HUES6 (cell line): ENCODE measurements around the gene ZNF821.

Experiments used
- H3K27ac ChIP-seq: 2 replicates; pipeline ENCODE4 v1.7.0; 2013; ENCODE audit warnings: low read depth, mild to moderate bottlenecking, low read length, inconsistent platforms
- H3K27me3 ChIP-seq: 2 replicates; pipeline ENCODE4 v1.6.1; 2013; ENCODE audit warnings: low read length; ENCODE audit not compliant: control insufficient read depth, insufficient read depth
- H3K36me3 ChIP-seq: 2 replicates; pipeline ENCODE4 v1.6.1; 2013; ENCODE audit warnings: low read length; ENCODE audit not compliant: control insufficient read depth, insufficient read depth
- H3K4me1 ChIP-seq: 2 replicates; pipeline ENCODE4 v1.6.1; 2013; ENCODE audit warnings: low read length; ENCODE audit not compliant: control insufficient read depth, insufficient read depth
- H3K4me3 ChIP-seq: 2 replicates; pipeline ENCODE4 v1.5.1; 2013; ENCODE audit warnings: low read depth, low read length
- H3K9ac ChIP-seq: one replicate; pipeline ENCODE4 v1.6.1; 2013; ENCODE audit warnings: mild to moderate bottlenecking, low read length
- H3K9me3 ChIP-seq: 2 replicates; pipeline ENCODE4 v1.6.1; 2013; ENCODE audit warnings: low read depth, low read length; ENCODE audit not compliant: control insufficient read depth, insufficient read depth

The ZNF821 gene

GRCh38 chr16:71855937-71856662 lies 27.9 kb downstream of the ZNF821 start:
- no peak overlapping the region for H3K4me3 ChIP-seq
- H3K4me1 ChIP-seq: no peaks in the 10 kb centered on the region
- no peak overlapping the region for H3K9ac ChIP-seq
- H3K36me3 ChIP-seq: peaks cover 55% of the 10 kb centered on the region
- no peaks in the 10 kb centered on the region for H3K27me3 ChIP-seq
- no peak overlapping the region for H3K27ac ChIP-seq
- no peaks in the 10 kb centered on the region for H3K9me3 ChIP-seq

DNA sequence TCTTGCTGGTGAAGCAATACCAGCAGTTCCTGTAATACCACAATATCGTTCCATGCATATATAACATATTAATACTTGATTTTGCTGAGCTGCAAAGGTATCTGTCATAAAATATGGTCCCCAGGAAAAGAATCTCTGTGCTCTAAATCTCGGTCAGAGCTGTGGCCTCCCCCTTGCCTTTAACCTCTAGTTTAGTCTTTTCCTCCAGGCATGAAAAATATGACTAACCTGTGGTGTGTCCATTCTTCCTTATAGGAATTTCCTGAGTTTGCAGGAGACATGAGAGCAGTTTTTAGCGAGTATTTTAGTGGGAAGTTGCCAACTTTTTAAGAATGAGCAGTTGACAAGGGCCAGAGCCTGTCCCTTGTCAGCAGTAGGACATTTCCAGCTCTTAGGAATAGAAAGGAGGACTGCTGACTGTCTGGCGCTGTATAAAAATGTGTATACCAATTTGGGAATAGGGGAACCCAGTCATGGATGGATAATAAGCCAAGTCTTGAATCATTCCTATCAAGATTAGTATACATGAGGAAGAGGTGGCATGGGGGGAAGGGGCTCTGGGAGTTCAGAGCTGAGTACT lies 29.5 kb downstream of the ZNF821 start:
- H3K4me3 ChIP-seq: no peak overlapping the region
- H3K27ac ChIP-seq: no peak overlapping the region
- peaks cover 59% of the 10 kb centered on the region for H3K36me3 ChIP-seq
- no peaks in the 10 kb centered on the region for H3K4me1 ChIP-seq
- H3K27me3 ChIP-seq: no peaks in the 10 kb centered on the region
- no peaks in the 10 kb centered on the region for H3K9me3 ChIP-seq
- H3K9ac ChIP-seq: no peak overlapping the region

- Histone ChIP-seq H3K27ac (no peak overlapping the region), H3K9me3 (no peaks in the 10 kb centered on the region), H3K4me3 (no peak overlapping the region), H3K9ac (no peak overlapping the region), H3K4me1 (no peaks in the 10 kb centered on the region), H3K36me3 (peaks cover 60% of the 10 kb centered on the region), H3K27me3 (no peaks in the 10 kb centered on the region)
Observed at GRCh38 chr16:71853413-71853812, 30.6 kb downstream of the ZNF821 start.

GRCh38 chr16:71852561-71852960 lies 31.4 kb downstream of the ZNF821 start:
- no peaks in the 10 kb centered on the region for H3K4me1 ChIP-seq
- no peak overlapping the region for H3K9ac ChIP-seq
- peaks cover 62% of the 10 kb centered on the region for H3K36me3 ChIP-seq
- no peaks in the 10 kb centered on the region for H3K27me3 ChIP-seq
- no peaks in the 10 kb centered on the region for H3K9me3 ChIP-seq
- no peak overlapping the region for H3K4me3 ChIP-seq
- H3K27ac ChIP-seq: no peak overlapping the region

DNA sequence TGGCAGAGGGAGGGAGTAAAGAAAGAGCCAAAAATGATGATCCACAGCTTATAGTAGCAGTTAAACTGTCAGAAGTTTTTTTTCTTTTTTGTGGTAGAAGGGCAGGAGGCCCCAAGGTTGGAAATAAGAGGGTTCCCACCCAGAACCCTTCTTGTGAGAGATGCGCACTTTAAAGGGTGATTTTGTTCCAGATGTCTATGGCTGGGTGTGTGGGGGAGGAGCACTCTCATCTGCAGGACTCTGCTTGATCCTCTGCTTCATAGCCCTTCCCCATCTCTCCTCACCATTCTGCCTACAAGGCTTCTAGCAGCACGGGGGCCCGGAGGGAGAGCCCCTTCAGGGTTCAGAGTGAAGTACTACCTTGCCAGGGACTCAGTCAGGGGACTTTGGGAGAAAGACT lies 31.8 kb downstream of the ZNF821 start:
- Histone ChIP-seq H3K27me3 (no peaks in the 10 kb centered on the region), H3K4me3 (no peak overlapping the region), H3K9me3 (no peaks in the 10 kb centered on the region), H3K9ac (no peak overlapping the region), H3K27ac (no peak overlapping the region), H3K36me3 (peaks cover 61% of the 10 kb centered on the region), H3K4me1 (0 out of 2 replicates have a peak, but pooled peaks cover under 1% of the 10 kb centered on the region)

GRCh38 chr16:71851746-71852145 lies 32.2 kb downstream of the ZNF821 start:
- Histone ChIP-seq H3K36me3 (peaks cover 61% of the 10 kb centered on the region), H3K9me3 (no peaks in the 10 kb centered on the region), H3K27me3 (no peaks in the 10 kb centered on the region), H3K4me1 (peaks cover 5% of the 10 kb centered on the region; the same call in 1 of the 2 replicates), H3K27ac (no peak overlapping the region), H3K4me3 (no peak overlapping the region), H3K9ac (no peak overlapping the region)

- Histone ChIP-seq H3K9ac (no peak overlapping the region), H3K27me3 (no peaks in the 10 kb centered on the region), H3K4me1 (peaks cover 5% of the 10 kb centered on the region; the same call in 1 of the 2 replicates), H3K4me3 (no peak overlapping the region), H3K36me3 (peaks cover 55% of the 10 kb centered on the region), H3K27ac (no peak overlapping the region), H3K9me3 (no peaks in the 10 kb centered on the region)
Observed at GRCh38 chr16:71848622-71849021, 35.4 kb downstream of the ZNF821 start.

DNA sequence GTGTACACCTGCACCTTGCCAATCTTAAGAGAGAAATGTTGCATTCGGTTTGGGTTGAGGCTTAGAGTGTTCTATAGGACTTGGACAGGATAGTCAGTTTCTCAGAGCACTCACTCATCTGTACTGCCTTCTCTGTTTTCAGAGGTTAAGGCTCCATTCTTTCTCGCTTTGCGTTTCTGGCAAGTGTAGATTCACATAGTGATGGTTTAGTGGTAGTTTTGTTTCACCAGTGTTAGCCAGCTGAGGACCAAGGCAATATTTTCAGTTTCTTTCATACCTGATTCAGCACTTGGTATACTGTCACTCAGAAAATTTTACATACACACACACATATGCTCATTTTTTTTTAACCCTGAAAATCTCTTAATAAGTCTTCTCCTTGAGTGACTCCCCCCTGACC lies 36.9 kb downstream of the ZNF821 start:
- Histone ChIP-seq H3K4me3 (peak overlapping the region; percentile 95), H3K36me3 (peaks cover 44% of the 10 kb centered on the region), H3K27me3 (no peaks in the 10 kb centered on the region), H3K9me3 (no peaks in the 10 kb centered on the region), H3K27ac (no peak overlapping the region), H3K9ac (peak overlapping the region; percentile 87), H3K4me1 (peaks cover 5% of the 10 kb centered on the region; the same call in 1 of the 2 replicates)

- Histone ChIP-seq H3K36me3 (peaks cover 37% of the 10 kb centered on the region), H3K4me3 (peak overlapping the region; percentile 95), H3K4me1 (peaks cover 5% of the 10 kb centered on the region; the same call in 1 of the 2 replicates), H3K27ac (peak overlapping the region; percentile 87), H3K9me3 (no peaks in the 10 kb centered on the region), H3K9ac (peak overlapping the region; percentile 87), H3K27me3 (no peaks in the 10 kb centered on the region)
Observed at GRCh38 chr16:71846431-71846830, 37.6 kb downstream of the ZNF821 start.

DNA sequence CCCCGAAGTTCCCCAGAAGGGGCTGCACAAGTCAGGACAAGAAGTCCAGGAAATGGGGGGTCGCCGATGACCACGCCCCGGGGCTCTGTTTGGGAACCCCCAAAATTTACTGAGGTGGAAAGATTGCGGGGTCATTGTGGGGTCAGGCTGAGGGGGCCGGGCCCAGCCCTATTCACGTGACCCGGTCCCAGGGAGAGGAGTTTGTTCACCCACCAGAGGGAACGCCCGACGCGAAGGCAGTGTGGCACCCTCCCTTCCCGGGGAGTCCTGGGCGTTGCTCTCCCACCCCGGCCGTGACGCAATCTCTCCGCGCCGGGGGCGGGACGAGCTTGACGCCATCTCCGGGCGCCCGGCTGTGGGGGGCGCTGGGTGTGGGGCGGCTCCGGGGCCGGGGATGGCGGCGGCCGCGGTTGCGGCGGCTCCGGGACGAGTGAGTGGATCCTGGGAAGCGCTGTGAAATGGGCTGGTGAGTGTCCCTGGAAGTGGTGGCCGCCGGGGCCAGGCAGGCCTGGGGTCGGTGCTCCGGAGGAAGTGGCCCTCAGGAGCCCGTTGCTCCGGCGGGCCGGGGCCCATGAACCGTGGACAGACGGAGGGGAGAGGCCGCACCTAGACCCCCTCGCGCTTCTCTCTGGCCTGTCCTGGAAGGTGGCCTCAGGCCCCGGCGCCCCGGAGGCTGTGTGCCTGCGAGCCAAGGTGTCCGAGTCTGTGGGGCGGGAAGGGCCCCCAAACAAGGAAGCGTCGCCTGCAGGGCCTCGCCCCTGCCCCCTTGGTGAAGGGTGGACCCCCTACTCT lies 38.1 kb downstream of the ZNF821 start, which contains the start of gene ATXN1L:
Gene ATXN1L, plus strand, starts transcription at position 338 of the 792 bp plus-strand sequence. CDS start 3,765 bp downstream, outside the sequence.
- Histone ChIP-seq H3K9ac (peak within 1 kb of the TSS; percentile 87), H3K27ac (peak within 1 kb of the TSS; percentile 87), H3K27me3 (no peaks in the 10 kb centered on the region), H3K36me3 (peaks cover 31% of the 10 kb centered on the region), H3K4me1 (peaks cover 5% of the 10 kb centered on the region; the same call in 1 of the 2 replicates), H3K9me3 (no peaks in the 10 kb centered on the region), H3K4me3 (peak within 1 kb of the TSS; percentile 95)

DNA sequence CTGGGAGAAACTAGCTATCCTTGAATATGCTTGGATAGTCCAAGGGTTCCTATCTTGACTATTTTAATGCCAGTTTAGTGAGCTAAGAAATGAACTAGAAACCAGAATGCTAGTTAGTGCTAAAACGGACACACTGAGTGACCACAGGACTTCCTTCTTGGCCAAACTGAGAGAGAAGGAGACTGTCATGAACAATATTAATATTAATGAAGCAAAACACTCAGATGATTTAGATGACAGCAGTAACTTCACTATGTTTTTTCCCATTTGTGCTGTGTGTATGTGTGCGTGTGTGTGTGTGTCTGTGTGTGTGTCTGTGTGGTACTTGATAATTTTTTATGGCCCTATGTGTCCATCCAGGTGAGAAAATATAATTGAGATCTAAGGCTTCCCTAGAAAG lies 40.4 kb downstream of the ZNF821 start:
- no peak overlapping the region for H3K4me3 ChIP-seq
- no peaks in the 10 kb centered on the region for H3K27me3 ChIP-seq
- H3K27ac ChIP-seq: no peak overlapping the region
- peaks cover 5% of the 10 kb centered on the region; the same call in 1 of the 2 replicates for H3K4me1 ChIP-seq
- peaks cover 9% of the 10 kb centered on the region for H3K36me3 ChIP-seq
- no peaks in the 10 kb centered on the region for H3K9me3 ChIP-seq
- H3K9ac ChIP-seq: no peak overlapping the region
